PC-3 (cell line): ENCODE data around the gene SNAPC1.
A peak's percentile ranks its signal among the peaks of the same experiment; 100 is the strongest.

Experiments used
- EZH2 ChIP-seq: fragments of 300-600 bp; sonication (generic); IDR thresholded peaks from one replicate; pipeline ENCODE4 v1.6.1; 2017; ENCODE audit warnings: antibody characterized with exemption, mild to moderate bottlenecking, low read length; ENCODE audit not compliant: unreplicated experiment
- TF ChIP-seq, protein P1 (sequence below): fragments of 300-600 bp; sonication (generic); conservative IDR thresholded peaks from 2 replicates; pipeline ENCODE4 v1.5.1; 2017; ENCODE audit warnings: antibody characterized with exemption, low read depth, mild to moderate bottlenecking, low read length

DNA sequence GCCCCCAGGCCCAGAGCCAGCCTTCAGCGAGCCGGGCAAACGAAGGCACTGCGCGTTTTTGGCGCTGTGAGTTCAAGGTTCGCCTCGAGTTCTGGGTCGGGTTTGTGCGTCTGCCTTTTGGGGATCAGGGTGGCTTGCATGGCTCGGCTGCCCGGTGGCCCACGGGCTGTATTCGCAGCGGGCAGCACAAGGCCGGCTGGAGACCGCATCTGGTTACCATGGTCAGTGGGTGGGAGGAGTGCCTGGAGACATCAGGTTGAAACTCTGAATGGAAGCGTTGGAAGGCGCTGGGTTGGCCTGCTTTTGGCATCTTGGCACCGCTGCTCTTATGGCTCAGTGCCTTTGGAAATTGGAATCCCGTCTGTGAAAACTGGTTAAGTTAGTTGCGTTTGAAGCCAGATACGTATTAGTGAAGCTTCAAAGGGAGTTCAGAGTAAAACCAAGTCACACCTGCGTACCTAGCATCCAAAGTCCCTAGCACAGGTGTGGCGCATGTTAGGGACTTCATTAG lies 50.9 kb downstream of the SNAPC1 start:
- TF ChIP-seq, protein P1, sequence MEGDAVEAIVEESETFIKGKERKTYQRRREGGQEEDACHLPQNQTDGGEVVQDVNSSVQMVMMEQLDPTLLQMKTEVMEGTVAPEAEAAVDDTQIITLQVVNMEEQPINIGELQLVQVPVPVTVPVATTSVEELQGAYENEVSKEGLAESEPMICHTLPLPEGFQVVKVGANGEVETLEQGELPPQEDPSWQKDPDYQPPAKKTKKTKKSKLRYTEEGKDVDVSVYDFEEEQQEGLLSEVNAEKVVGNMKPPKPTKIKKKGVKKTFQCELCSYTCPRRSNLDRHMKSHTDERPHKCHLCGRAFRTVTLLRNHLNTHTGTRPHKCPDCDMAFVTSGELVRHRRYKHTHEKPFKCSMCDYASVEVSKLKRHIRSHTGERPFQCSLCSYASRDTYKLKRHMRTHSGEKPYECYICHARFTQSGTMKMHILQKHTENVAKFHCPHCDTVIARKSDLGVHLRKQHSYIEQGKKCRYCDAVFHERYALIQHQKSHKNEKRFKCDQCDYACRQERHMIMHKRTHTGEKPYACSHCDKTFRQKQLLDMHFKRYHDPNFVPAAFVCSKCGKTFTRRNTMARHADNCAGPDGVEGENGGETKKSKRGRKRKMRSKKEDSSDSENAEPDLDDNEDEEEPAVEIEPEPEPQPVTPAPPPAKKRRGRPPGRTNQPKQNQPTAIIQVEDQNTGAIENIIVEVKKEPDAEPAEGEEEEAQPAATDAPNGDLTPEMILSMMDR = no peak
- TF ChIP-seq EZH2 = peak; percentile 82
